GM21381 (cell line): ENCODE measurements around the gene FGFR1OP2.
"Not testable (repeated sequence)": the region's sequence is repeated elsewhere in the genome, so short reads cannot be mapped to it uniquely, and the experiment has no call there.

Experiments
- ATAC-seq: cut with Tn5 transposase; IDR thresholded peaks from one replicate; pipeline ENCODE4 v1.9.1; 2021; ENCODE audit warnings: mild to moderate bottlenecking, moderate library complexity; ENCODE audit not compliant: unreplicated experiment

FGFR1OP2 gene

GRCh38 chr12:26937863-26938700, at the start of gene FGFR1OP2, which contains the start of gene INTS13:
Gene FGFR1OP2 (plus strand): TSS chr12:26938470. CDS start chr12:26954159, 15,689 bp downstream.
Gene INTS13 (minus strand): TSS chr12:26937981. CDS start chr12:26936803, 1,178 bp downstream.
- peak; percentile 84 for ATAC-seq

GRCh38 chr12:26890784-26891183, 47.5 kb upstream of the FGFR1OP2 start:
- no peak for ATAC-seq

- no peak for ATAC-seq
These were observed 46.6 kb upstream of the FGFR1OP2 start for GRCh38 chr12:26891704-26892103.

GRCh38 chr12:26895672-26896071, 42.6 kb upstream of the FGFR1OP2 start:
- no peak for ATAC-seq

- no peak for ATAC-seq
These were observed 41.4 kb upstream of the FGFR1OP2 start for GRCh38 chr12:26896913-26897312.

- not testable (repeated sequence) for ATAC-seq
These were observed 34.9 kb upstream of the FGFR1OP2 start for GRCh38 chr12:26903396-26903795.

- no peak for ATAC-seq
These were observed 32.2 kb upstream of the FGFR1OP2 start for GRCh38 chr12:26906024-26906423.

- ATAC-seq = no peak
These were observed 31.6 kb upstream of the FGFR1OP2 start for GRCh38 chr12:26906704-26907103.

- no peak for ATAC-seq
These were observed 19.7 kb upstream of the FGFR1OP2 start for GRCh38 chr12:26918321-26919215.

GRCh38 chr12:26919216-26919555, 19.1 kb upstream of the FGFR1OP2 start:
- ATAC-seq = no peak

- ATAC-seq = no peak
These were observed 16.4 kb upstream of the FGFR1OP2 start for GRCh38 chr12:26921886-26922285.

GRCh38 chr12:26928661-26929060, 9.6 kb upstream of the FGFR1OP2 start:
- ATAC-seq = no peak

GRCh38 chr12:26929590-26929989, 8.7 kb upstream of the FGFR1OP2 start:
- ATAC-seq = no peak

GRCh38 chr12:26935636-26936378, 2.5 kb upstream of the FGFR1OP2 start:
- ATAC-seq = no peak

GRCh38 chr12:26936559-26937442, 1.5 kb upstream of the FGFR1OP2 start:
- ATAC-seq = no peak

- no peak for ATAC-seq
These were observed 817 bp upstream of the FGFR1OP2 start for GRCh38 chr12:26937443-26937862.

- ATAC-seq = no peak
These were observed 412 bp downstream of the FGFR1OP2 start for GRCh38 chr12:26938701-26939062.

- no peak for ATAC-seq
These were observed 1.0 kb downstream of the FGFR1OP2 start for GRCh38 chr12:26939192-26939832.

GRCh38 chr12:26939953-26940352, 1.7 kb downstream of the FGFR1OP2 start:
- ATAC-seq = no peak
